Stimulated activated CD8-positive, alpha-beta memory T cell treated with anti-CD3 and anti-CD28 coated beads, Interleukin-7, amount 100 ng/mL, for 4 hours (primary cell): Measurements from ENCODE around the gene NQO2.
A peak's percentile ranks its signal among the peaks of the same experiment; 100 is the strongest.

ENCODE experiments used
- DNase-seq, 2 donors: peaks; one replicate each; pipeline ENCODE4 v3.0.0-alpha.2; 2020; ENCODE audit warnings: low read depth in 2 of 2

NQO2 gene

GRCh38 chr6:2999618-3000557 lies at the start of gene NQO2:
TSS of gene NQO2 (plus strand) at chr6:2999894. CDS start at chr6:3006553, 6,659 bp downstream.
- peak; percentile 75 to 87 for DNase-seq

- no peak for DNase-seq
Observed at GRCh38 chr6:2950713-2951112, 49.0 kb upstream of the NQO2 start.

DNA sequence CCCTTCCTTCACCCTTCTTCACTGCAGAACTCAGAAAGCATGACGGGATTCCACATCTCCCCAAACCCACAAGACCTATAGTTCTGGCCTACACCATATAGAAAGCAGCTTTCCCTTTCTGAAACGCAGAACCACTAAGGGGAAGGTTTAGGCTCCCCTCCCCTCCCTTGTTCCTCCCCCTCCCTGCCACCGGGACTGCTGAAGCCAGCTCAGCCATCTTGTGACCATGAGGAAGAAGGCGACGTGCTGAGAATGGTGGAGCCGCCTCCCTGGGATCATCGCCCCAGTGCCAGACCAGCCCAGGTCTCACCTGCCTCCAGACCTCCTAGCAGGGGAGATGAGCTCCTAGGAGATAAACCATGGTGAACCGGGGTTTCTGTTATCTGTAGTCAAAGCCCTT lies 48.0 kb upstream of the NQO2 start:
- no peak for DNase-seq

DNA sequence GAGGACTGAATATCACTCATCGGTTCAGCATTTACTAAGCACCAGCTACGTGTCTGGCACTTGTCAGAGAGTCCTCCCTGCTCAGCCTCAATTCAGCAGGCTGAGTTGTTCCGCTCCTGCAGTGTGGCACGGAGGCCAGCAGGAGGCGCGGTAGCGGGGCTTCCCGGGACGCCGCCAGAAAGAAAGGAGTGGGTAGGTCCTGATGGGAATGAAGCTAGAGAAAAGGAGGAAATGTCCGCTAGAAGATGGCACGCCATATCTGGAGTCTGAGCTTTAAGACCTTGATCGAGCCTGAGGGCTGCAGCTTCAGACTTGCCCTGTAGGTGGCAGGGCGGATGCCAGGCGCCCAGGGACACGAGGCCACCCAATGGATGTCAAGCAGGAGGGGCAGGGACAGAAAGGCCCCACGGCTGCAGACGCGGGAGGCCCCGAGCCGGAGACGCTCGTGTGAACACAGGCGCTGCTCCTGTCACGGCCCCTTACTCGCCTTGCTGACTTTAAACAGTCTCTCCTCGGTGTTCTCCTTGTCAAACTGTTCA lies 47.1 kb upstream of the NQO2 start:
- DNase-seq, result peak; percentile 27 to 33

- no peak for DNase-seq
Observed at GRCh38 chr6:2953098-2953497, 46.6 kb upstream of the NQO2 start.

DNA sequence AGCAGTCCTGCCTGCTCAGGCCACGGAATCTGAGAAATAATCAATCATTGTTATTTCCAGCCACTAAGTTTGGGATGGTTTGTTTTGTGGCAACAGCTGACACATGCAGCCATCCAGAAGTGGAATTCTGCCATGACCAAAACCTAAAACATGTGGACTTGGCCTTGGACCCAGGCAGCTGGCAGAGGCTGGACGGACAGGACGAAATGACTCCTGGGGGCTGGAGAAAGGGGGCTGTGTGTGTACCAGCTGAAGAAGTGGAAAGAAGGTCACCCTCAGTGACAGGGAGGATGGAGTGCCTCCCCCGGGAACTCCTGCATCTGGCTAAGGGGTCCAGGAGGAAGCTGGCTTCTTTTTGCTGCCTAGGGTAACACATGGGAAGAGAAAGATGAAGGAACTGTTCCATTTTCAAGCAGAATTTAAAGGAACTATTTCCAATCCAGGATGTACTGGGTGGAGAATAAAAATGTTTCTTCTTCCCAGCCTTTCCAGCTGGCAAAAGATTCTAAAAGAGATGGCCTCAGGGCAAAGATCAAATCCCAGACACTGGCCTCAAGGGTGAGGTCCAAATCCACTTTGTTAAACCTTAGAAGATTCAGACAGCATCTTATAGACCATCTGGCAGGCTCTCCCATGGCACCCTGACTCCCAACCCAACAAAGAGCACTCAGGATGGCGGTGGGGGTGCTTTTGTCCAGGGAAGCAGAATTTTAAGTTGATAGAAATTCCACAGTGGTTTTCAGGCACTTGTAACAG lies 42.6 kb upstream of the NQO2 start:
- no peak for DNase-seq

DNA sequence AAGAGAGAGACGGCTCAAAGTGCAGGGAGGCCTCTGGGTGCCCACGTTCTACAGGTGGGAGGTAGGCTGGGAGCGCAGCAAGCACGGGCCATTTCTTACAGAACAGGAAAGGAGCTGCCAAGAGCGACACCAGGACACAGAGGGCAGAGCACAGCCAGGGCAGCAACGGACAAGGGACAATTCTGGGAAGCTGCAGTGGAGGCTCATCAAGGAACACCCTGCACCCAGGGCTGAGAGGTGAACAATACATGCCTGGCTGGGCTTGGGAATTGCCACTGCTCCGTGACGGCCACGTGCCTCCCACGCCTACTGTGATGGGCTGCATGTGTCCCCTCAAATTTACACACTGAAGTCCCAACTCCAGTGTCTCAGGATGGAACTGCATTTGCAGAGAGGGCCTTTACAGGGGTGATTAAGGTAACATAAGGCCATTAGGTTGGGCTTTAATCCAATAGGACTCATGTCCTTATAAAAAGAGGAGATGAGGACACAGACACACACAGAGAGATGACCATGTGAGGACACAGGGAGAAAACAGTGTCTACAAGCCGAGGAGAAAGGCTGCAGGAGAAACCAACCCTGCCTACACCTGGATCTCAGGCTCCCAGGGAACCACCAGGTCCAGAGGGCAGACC lies 41.9 kb upstream of the NQO2 start:
- no peak for DNase-seq

DNA sequence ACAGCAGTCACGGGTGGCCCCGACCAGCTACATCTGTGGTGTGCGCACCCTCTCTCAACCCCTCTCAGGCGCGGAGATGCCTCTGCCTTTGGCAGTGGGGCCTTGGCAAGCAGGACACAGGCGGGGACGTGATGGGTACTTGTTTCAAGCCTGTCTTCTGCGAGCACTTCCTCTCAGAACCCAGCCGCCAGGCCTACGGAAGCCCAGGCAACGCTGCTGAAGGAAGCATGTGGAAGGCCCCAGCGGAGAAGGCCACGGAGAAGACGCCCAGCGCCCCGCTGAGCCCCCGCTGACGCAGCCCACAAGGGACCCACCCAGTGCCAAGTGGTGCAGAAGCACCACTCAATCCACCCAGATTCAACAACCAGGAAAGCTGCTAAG lies 41.4 kb upstream of the NQO2 start:
- no peak for DNase-seq

DNA sequence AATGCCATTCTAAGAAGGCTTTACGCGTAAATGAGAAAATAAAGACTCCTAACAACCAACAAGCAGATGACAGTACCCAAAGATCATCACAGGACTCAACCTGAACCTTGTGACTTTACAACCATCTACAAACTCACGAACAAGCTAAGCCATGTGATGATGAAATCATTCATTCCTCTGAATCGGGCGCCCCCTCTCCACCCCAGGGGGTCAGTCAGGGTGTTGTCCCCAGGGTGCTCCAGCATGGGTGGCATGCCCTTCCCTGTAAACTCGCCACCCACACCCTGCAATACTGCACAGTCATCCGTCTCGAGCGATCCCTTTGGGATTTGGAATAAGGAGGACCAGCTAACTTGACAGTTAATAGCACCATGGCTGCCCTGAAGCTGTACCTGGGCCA lies 40.9 kb upstream of the NQO2 start:
- no peak for DNase-seq

DNA sequence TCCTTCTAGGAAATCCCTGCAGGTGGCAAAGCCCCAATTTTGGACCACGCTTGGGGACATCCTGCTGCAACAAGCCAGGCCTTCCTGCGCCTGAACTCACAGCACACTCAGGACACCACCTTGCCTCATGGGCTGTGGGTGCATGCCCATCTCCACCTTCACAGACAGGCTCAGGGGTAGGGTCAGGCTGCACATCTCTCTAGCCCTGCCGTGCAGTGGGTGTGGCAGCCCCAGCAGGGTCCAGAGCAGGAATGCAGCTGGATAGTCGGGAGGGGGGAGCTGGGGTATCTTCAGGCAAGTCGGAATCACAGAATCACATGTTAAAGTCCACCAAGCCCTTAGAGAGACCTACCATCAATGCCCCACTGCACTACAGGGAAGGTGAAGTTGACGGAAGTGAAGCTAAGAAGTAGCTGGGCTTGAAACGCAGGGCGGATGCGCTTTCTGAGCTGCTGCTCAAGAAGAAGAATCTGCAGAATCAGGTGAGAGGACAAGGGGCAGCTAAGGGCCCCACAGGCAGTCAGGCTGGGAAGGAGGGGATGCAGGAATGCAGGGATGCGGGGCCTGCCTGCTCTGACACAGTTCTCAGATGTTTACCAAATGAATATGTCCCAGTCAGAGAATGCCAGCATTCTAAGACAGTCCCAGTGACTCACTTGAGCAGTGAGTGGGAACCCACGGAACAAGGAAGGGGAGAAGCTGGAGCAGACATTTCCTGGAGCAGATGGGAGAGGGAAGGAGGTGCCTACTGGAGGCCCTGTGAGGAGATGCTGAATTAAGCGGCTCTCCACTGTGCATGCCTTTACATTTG lies 39.6 kb upstream of the NQO2 start:
- DNase-seq, result no peak

GRCh38 chr6:2960935-2961334 lies 38.8 kb upstream of the NQO2 start:
- no peak for DNase-seq

DNA sequence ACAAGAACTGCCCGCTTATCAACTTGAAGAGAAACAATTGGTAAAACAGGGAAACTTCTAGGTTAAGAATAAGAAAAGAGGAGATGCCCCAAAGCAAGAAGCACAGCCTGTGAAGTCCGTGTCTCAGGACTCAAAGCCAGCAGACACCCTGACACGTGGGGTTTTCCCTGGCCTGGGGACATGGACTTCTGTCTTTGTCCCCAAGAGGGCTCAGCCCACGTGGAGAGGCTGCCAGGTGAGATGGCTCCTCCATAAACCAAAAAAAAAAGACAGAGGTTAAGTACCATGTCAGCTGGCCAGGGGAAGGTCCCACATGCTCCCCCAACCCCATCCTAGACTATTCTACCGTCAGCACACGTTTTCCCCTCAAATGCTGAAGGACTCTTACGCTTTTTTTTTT lies 38.2 kb upstream of the NQO2 start:
- DNase-seq, result no peak

- DNase-seq, result no peak
Observed at GRCh38 chr6:2962004-2962403, 37.7 kb upstream of the NQO2 start.

- no peak for DNase-seq
Observed at GRCh38 chr6:2962636-2963035, 37.1 kb upstream of the NQO2 start.

DNA sequence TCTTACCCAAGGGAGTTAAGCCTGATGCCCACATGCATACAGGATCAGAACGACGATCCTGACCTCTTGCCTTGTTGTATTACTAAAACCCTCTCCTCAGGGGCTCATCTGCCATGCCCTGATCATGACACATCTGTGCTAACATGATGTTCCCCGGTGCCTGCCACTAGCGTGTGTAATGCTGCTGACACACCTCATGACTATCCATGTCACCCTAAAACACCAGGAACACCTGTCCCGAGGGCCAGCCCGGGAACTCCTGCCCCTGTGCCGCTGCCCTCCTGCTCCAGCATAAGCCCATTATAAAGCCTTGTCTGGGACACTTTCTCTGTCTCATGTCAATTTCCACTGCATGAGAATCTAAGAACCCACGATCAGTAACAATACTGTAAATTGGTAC lies 35.9 kb upstream of the NQO2 start:
- DNase-seq, result no peak

DNA sequence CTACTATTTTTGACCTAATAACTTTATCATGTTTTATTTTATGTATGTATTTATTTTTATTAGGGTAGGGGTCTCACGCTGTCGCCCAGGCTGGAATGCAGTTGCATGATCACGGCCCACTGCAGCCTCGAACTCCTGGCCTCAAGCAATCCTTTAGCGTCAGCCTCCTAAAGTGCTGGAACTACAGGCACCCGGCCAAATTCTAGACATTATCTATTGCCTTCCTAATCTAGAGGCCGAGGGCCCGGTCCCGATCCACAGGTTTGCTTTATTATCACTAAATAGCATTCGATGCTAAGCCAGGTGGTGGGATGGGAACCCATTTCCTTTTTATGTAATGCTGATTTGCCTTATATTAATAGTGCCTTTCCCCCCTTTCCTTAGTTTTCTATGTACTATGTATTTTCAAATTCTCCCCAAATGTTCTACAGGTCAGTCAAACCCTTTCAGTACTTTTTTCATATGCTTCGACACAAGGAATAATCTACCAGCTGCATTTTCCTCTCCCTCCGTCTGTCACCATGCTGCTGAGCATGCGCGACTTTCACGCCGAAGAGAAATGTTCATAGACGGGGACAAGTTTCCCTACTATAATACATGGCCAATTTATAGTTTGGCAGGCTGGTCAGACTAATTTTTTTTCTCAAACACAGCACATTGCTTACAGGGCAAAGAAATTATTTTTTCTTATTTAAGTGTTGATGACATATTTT lies 34.7 kb upstream of the NQO2 start:
- no peak for DNase-seq

DNA sequence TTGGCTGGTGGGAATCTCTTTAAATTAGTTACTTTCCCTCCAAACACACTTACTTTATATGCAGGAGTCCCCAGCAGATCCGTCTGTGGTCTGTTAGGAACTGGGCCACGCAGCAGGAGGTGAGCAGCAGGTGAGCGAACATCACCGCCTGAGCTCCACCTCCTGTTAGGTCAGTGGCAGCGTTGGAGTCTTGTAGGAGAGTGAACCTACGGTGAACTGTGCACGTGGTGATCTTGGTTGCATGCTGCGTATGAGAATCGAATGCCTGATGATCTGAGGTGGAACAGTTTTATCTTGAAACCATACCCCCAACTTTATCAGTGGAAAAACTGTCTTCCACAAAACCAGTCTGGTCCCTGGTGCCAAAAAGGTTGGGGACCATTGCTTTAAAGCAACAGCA lies 33.3 kb upstream of the NQO2 start:
- no peak for DNase-seq

- DNase-seq, result no peak
Observed at GRCh38 chr6:2967936-2968335, 31.8 kb upstream of the NQO2 start.

- no peak for DNase-seq
Observed at GRCh38 chr6:2968600-2969135, 31.0 kb upstream of the NQO2 start.

GRCh38 chr6:2969549-2969948 lies 30.1 kb upstream of the NQO2 start:
- no peak for DNase-seq
